WTC11 (cell line): ENCODE measurements around the gene IGFBP1.

Experiments used
- MYBL2 ChIP-seq: sonication (generic); formaldehyde crosslinking; IDR thresholded peaks from 2 replicates; pipeline ENCODE4 v1.8.1; 2023; ENCODE audit warnings: mild to moderate bottlenecking, moderate library complexity, missing genetic modification reagents
- NFYB ChIP-seq: sonication (generic); formaldehyde crosslinking; conservative IDR thresholded peaks from 2 replicates; pipeline ENCODE4 v1.8.0; 2022; ENCODE audit warnings: low read depth, missing genetic modification reagents
- USF2 ChIP-seq: sonication (generic); formaldehyde crosslinking; IDR thresholded peaks from 2 replicates; pipeline ENCODE4 v1.8.1; 2023; ENCODE audit warnings: mild to moderate bottlenecking, missing genetic modification reagents, moderate library complexity

DNA sequence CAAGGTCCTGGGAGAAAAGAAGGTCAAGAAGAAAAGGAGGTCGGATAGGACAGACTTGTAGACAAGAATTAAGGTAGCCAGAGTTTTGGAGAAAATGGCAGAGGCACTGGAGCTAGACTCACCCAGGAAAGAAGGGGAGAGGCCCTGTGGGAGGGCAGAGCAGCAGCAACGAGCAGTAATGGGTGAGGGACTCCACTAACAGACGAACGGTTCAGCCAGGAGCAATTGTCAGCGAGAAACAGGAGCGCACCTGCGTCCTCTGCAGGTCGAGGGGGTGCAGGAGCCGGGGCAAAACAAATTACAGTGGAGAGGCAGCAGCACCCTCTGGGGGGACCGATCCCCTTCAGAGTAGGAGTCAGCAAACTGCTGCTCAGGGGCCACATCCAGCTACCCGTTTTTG, 51.3 kb downstream of the IGFBP1 start:
- TF ChIP-seq USF2 (CRISPR knock-in tag) = no peak
- no peak for TF ChIP-seq MYBL2 (CRISPR knock-in tag)
- no peak for TF ChIP-seq NFYB (CRISPR knock-in tag)
